COLO668 (cell line): ENCODE data around the gene SPNS1.
A peak's percentile ranks its signal among the peaks of the same experiment; 100 is the strongest.
"Not testable (repeated sequence)": the region's sequence is repeated elsewhere in the genome, so short reads cannot be mapped to it uniquely, and the experiment has no call there.

Experiments
- DNase-seq: peaks from one replicate; lab custom pipeline; 2025; ENCODE audit not compliant: unreplicated experiment; lab: John Stamatoyannopoulos, UW

Gene SPNS1

DNA sequence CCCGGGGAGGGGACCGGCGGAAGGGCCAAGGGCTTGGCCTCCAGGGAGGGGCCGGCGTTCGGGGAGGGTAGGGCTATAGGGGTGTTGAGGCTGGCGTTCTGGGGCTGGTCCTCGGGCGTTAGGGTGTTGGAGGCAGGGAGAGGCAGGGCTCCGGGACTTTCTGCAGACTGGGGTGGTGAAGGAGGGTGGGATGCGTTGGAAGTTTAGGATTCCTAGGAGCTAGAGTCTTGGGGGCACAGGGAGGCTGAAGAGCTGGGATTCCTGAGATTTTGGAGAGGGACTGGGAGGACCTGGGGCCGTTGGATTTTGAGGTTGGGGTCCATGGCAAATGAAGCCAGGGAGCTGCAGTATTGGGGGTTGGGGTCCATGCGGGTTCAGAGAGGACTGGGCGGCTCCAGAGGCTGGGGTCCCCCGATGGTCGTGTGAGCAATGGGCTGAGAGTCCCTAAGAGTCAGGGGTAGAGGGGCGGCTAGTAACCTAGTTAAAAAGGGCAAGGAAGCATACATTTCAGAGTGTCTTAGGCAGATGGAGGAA is 23.1 kb upstream of the SPNS1 start:
- DNase-seq: no peak

- DNase-seq: no peak
Measured at GRCh38 chr16:28958216-28958615, 16.4 kb upstream of the SPNS1 start.

DNA sequence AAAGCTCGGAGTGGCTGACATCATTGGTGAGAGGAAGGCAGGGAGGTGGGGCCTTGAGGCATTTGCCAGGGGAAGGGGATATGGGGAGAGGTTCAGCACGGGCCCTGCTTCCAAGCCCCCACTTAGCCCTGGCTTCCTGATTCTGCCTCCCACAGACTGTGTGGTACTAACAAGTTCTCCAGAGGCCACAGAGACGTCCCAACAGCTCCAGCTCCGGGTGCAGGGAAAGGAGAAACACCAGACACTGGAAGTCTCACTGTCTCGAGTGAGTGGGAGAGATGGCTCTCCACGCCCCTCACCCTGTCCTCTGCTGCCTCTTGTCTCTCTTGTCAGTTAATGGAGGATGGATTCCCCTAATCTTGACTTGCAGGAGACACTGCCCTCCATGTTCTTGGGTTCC is 15.7 kb upstream of the SPNS1 start:
- no peak for DNase-seq

- no peak for DNase-seq
Measured at GRCh38 chr16:28964072-28964471, 10.5 kb upstream of the SPNS1 start.

- no peak for DNase-seq
Measured at GRCh38 chr16:28964496-28964895, 10.1 kb upstream of the SPNS1 start.

GRCh38 chr16:28967156-28967555 is 7.4 kb upstream of the SPNS1 start:
- no peak for DNase-seq

- DNase-seq: not testable (repeated sequence)
Measured at GRCh38 chr16:28969696-28970095, 4.9 kb upstream of the SPNS1 start.

DNA sequence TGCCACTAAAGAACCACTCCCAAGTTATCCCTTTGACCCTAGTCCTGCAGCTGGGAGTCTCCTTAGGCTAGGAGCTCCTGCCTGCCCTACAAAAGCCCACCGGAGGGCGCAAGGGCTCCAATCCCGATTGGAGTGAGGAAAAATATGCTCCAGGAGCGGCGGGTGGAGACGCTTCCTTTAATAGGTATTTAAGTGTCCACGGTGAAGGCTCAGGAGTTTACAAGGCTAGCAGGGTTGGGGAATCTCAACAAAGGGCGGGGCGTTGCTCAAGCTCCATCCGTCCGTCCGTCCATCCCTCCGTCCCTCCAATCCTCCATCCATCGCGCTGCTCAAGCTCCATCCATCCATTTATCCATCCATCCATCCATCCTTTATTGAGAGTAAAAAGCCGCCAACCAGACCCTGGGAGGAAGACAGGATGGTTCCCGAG is 556 bp upstream of the SPNS1 start:
- peak; percentile 73 for DNase-seq

- no peak for DNase-seq
Measured at GRCh38 chr16:28975158-28975599, 601 bp downstream of the SPNS1 start.

GRCh38 chr16:28977703-28978662 is 3.4 kb downstream of the SPNS1 start:
- peak; percentile 11 for DNase-seq

- not testable (repeated sequence) for DNase-seq
Measured at GRCh38 chr16:28980330-28980729, 5.8 kb downstream of the SPNS1 start.

DNA sequence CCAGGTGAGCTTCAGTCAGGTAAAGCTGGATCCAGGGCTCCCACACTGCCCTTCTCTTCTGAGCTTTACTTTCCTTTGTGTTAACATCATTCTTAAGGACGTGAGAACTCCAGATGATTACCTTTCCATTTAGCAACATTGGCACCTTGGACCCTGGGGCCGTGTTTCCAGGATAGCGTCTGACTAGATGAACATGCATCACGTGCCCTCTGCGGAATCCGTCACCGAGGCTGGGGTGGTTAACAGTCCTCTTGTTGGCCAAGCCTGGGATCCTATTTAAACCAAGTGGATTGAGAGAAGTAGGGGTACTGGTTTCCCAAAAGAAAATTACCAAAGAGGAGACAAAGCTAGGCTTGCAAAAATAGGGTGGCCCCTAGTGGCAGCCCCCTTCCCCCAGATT is 6.4 kb downstream of the SPNS1 start:
- no peak for DNase-seq

GRCh38 chr16:28981517-28981916 is 6.9 kb downstream of the SPNS1 start:
- peak; percentile 14 for DNase-seq

DNA sequence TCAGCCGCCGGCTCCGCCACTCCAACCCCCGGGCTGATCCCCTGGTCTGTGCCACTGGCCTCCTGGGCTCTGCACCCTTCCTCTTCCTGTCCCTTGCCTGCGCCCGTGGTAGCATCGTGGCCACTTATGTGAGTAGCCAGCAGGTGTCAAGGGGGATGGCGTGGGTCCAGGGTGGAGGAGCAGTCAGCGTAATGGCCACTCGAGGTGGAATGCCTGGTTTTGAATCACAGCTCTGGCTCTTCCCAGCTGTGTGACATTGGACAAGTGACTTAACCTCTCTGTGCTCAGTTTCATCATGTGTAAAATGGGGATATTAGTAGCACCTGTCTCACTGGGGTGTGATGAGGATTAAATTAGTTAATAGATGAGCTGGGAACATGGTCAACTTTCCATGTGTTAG is 7.8 kb downstream of the SPNS1 start:
- DNase-seq: no peak

GRCh38 chr16:28982949-28983348 is 8.4 kb downstream of the SPNS1 start:
- DNase-seq: no peak

- no peak for DNase-seq
Measured at GRCh38 chr16:28983644-28984043, 9.1 kb downstream of the SPNS1 start.

DNA sequence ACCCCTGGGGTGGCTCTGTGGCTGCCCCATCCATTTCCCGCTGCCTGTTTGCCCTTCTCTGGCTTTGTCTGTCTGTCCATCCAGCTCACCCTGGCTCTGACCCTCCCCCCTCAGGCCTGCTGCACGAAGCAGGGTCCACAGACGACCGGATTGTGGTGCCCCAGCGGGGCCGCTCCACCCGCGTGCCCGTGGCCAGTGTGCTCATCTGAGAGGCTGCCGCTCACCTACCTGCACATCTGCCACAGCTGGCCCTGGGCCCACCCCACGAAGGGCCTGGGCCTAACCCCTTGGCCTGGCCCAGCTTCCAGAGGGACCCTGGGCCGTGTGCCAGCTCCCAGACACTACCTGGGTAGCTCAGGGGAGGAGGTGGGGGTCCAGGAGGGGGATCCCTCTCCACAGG is 9.5 kb downstream of the SPNS1 start:
- DNase-seq: no peak

DNA sequence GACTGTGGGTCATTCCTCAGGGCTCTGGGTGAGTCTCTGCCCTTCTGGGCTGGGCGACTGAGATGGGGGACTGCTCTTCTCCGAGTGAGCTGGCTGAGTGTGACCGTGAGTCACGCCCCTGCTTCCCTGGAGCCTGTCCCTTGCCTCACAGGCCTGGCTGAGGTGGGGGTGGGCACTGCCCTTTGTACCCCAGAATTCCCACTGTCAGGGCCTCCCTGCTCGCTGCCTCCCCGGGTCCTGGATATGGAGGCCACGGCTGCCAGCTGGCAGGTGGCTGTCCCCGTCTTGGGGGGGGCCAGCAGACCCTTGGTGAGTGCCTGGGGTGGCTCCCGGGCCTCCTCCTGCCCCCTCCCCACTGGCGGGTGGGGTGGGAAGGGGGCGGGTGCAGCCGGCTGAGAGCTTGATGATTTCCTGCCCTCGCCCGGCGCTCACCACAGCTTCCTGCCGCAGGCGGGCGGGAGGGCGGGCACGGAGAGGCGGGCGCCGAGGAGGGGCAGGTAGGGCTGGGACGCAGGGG is 10.1 kb downstream of the SPNS1 start, which contains the start of gene LAT:
LAT (plus strand) TSS at position 434 of the 517 bp plus-strand sequence. CDS start 366 bp downstream, outside the sequence.
- DNase-seq: no peak

- DNase-seq: no peak
Measured at GRCh38 chr16:28985211-28986041, 10.8 kb downstream of the SPNS1 start.

DNA sequence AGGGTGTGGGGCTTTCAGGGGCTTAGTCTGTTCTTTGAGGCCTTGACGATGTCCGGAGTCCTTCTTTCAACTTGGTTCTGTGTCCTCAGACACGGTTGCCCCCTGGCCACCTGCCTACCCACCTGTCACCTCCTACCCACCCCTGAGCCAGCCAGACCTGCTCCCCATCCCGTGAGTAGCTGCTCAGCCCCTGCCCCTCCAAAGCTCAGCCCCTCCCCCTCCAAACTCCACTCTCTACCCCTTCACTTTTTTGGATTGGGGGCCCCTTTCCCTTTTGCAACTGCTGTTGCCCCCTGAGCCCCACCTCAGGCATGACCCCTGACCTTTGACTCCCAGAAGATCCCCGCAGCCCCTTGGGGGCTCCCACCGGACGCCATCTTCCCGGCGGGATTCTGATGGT is 11.5 kb downstream of the SPNS1 start:
- no peak for DNase-seq

GRCh38 chr16:28986492-28986891 is 11.9 kb downstream of the SPNS1 start:
- no peak for DNase-seq
